ENCODE data around the gene PRKCB. TPM values are rescaled to one million over a fixed set of nuclear protein-coding genes. Genes with fewer than 3 reads are reported as not detected.

The PRKCB gene
- total RNA-seq, 1 experiment from 2014 or later, result not detected

DNA sequence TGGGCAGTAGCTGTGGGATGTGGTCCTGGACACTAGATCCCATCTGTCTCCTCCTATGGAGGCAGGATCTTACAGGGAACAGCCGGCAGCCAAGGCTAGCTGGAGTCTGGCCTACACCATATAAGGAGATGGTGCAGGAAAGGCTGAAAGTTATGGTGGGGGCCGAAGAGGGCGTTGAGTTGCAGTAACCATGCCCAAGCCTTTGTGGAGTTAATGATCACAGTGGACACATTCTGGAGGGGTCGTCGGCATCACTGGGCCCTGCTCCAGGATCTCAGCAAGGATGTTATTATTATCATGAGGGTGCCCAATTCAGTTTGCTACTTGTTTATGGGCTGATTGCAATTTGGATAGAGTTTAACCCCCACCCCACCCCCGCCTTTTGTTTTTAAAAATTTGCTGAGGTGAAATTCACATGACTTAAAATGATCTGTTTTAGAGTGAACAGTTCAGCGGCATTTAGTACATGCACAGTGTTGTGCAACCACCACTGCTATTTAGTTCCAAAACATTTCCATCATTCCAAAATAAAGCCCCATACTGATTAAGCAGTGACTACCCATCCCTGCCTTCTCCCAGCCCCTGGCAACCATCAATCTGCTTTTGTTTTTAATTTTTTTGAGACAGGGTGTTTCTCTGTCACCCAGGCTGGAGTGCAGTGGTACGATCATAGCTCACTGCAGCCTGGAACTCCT is 236.0 kb downstream of the PRKCB start:
- POLR2A ChIA-PET (ENCODE audit: unreplicated experiment), result no interaction called here
- ATAC-seq (no peak), DNase-seq (no peak)
- H3K36me3 ChIP-seq (ENCODE audit: low read depth, low read length), result no peaks in the 10 kb centered on the region
- no peaks in the 10 kb centered on the region for H3K9me2 ChIP-seq (replicated peaks; ENCODE audit: low read length)
- no peak overlapping the region for H3K4me2 ChIP-seq (ENCODE audit: low read length)
- H2AFZ ChIP-seq (ENCODE audit: low read length), result no peak overlapping the region
- no peak overlapping the region for H3K4me3 ChIP-seq (ENCODE audit: low read length)
- no peaks in the 10 kb centered on the region for H3K4me1 ChIP-seq (ENCODE audit: insufficient read depth, low read length)
- TF ChIP-seq, protein P1, sequence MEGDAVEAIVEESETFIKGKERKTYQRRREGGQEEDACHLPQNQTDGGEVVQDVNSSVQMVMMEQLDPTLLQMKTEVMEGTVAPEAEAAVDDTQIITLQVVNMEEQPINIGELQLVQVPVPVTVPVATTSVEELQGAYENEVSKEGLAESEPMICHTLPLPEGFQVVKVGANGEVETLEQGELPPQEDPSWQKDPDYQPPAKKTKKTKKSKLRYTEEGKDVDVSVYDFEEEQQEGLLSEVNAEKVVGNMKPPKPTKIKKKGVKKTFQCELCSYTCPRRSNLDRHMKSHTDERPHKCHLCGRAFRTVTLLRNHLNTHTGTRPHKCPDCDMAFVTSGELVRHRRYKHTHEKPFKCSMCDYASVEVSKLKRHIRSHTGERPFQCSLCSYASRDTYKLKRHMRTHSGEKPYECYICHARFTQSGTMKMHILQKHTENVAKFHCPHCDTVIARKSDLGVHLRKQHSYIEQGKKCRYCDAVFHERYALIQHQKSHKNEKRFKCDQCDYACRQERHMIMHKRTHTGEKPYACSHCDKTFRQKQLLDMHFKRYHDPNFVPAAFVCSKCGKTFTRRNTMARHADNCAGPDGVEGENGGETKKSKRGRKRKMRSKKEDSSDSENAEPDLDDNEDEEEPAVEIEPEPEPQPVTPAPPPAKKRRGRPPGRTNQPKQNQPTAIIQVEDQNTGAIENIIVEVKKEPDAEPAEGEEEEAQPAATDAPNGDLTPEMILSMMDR (conservative IDR thresholded peaks at IDR 0.05; ENCODE audit: low read depth, low read length), result no peak
- no peak for TF ChIP-seq EZH2 (IDR thresholded peaks at IDR 0.05; ENCODE audit: low read length, unreplicated experiment)
- TF ChIP-seq EZH2phosphoT487 (IDR thresholded peaks at IDR 0.05; ENCODE audit: borderline replicate concordance, low read length), result no peak
- no peaks in the 10 kb centered on the region for H3K79me2 ChIP-seq (ENCODE audit: low read length)
- H3K27me3 ChIP-seq (ENCODE audit: low read length), result peaks cover 9% of the 10 kb centered on the region
- H3K27ac ChIP-seq (ENCODE audit: low read length), result no peak overlapping the region
- no TSS peak for BruUV-seq (replicated peaks)
- H3F3A ChIP-seq (ENCODE audit: low read length, unreplicated experiment), result no peaks in the 10 kb centered on the region
- no peak overlapping the region for H3K9ac ChIP-seq (ENCODE audit: low read length)
- H3K9me3 ChIP-seq (ENCODE audit: low read length), result no peaks in the 10 kb centered on the region
- H4K20me1 ChIP-seq (ENCODE audit: low read length), result no peaks in the 10 kb centered on the region
- intact Hi-C loops (cut with micrococcal nuclease), result no loop called here
- CTCF ChIA-PET, result interaction anchor here (1.4 kb wide), 1 partner anchor 433 kb away, joined by 7 read pairs; no protein-coding TSS in a partner anchor

- Histone ChIP-seq H3K27me3 (ENCODE audit: low read length) (peaks cover 8% of the 10 kb centered on the region; the same call in 1 of the 2 replicates), H3K27ac (ENCODE audit: low read length) (no peak overlapping the region), H3K4me2 (ENCODE audit: low read length) (no peak overlapping the region), H3K36me3 (ENCODE audit: low read depth, low read length) (no peaks in the 10 kb centered on the region), H3F3A (ENCODE audit: low read length, unreplicated experiment) (no peaks in the 10 kb centered on the region), H3K9me3 (ENCODE audit: low read length) (no peaks in the 10 kb centered on the region), H3K9ac (ENCODE audit: low read length) (no peak overlapping the region), H3K9me2 (replicated peaks; ENCODE audit: low read length) (no peaks in the 10 kb centered on the region), H3K4me3 (ENCODE audit: low read length) (no peak overlapping the region), H3K4me1 (ENCODE audit: insufficient read depth, low read length) (no peaks in the 10 kb centered on the region), H4K20me1 (ENCODE audit: low read length) (no peaks in the 10 kb centered on the region), H3K79me2 (ENCODE audit: low read length) (no peaks in the 10 kb centered on the region), H2AFZ (ENCODE audit: low read length) (no peak overlapping the region)
- no peak for TF ChIP-seq EZH2phosphoT487 (IDR thresholded peaks at IDR 0.05; ENCODE audit: borderline replicate concordance, low read length)
- TF ChIP-seq, protein P1 (conservative IDR thresholded peaks at IDR 0.05; ENCODE audit: low read depth, low read length), result no peak
- TF ChIP-seq EZH2 (IDR thresholded peaks at IDR 0.05; ENCODE audit: low read length, unreplicated experiment), result no peak
- ChIA-PET POLR2A (ENCODE audit: unreplicated experiment) (no interaction called here), CTCF (no interaction called here)
- no peak for DNase-seq
- intact Hi-C loops (cut with micrococcal nuclease), result no loop called here
- ATAC-seq, result no peak
- no TSS peak for BruUV-seq (replicated peaks)
Observed at GRCh38 chr16:24073321-24073720, 237.5 kb downstream of the PRKCB start.

DNA sequence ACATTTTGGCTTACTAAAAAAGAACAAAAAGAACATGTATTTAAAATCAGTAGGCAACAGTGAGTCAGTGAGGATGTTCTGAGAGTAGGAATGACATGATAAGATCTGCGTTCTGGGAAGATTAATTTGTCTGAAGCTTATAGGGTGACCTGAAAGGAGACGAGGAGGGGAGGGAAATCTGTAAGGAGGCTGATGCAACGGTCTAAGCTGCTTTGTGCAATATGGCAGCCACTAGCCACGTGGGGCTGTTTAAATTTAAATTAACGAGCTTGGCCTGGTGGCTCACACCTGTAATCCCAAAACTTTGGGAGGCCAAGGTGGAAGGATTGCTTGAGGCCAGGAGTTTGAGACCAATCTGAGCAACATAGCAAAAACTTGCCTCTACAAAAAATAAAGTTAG is 238.8 kb downstream of the PRKCB start:
- Histone ChIP-seq H3K9me3 (ENCODE audit: low read length) (no peaks in the 10 kb centered on the region), H3K79me2 (ENCODE audit: low read length) (no peaks in the 10 kb centered on the region), H3K4me2 (ENCODE audit: low read length) (no peak overlapping the region), H3K27ac (ENCODE audit: low read length) (no peak overlapping the region), H4K20me1 (ENCODE audit: low read length) (no peaks in the 10 kb centered on the region), H2AFZ (ENCODE audit: low read length) (no peak overlapping the region), H3K4me3 (ENCODE audit: low read length) (no peak overlapping the region), H3K9ac (ENCODE audit: low read length) (no peak overlapping the region), H3K36me3 (ENCODE audit: low read depth, low read length) (no peaks in the 10 kb centered on the region), H3K9me2 (replicated peaks; ENCODE audit: low read length) (no peaks in the 10 kb centered on the region), H3K4me1 (ENCODE audit: insufficient read depth, low read length) (no peaks in the 10 kb centered on the region), H3F3A (ENCODE audit: low read length, unreplicated experiment) (no peaks in the 10 kb centered on the region), H3K27me3 (ENCODE audit: low read length) (peaks cover 8% of the 10 kb centered on the region; the same call in 1 of the 2 replicates)
- TF ChIP-seq EZH2phosphoT487 (IDR thresholded peaks at IDR 0.05; ENCODE audit: borderline replicate concordance, low read length) (no peak), EZH2 (IDR thresholded peaks at IDR 0.05; ENCODE audit: low read length, unreplicated experiment) (no peak)
- TF ChIP-seq, protein P1 (conservative IDR thresholded peaks at IDR 0.05; ENCODE audit: low read depth, low read length), result no peak
- intact Hi-C loops (cut with micrococcal nuclease), result no loop called here
- ChIA-PET CTCF (no interaction called here), POLR2A (ENCODE audit: unreplicated experiment) (no interaction called here)
- BruUV-seq (replicated peaks), result no TSS peak
- no peak for ATAC-seq
- no peak for DNase-seq

All from PC-3 (cell line).